ENCODE measurements around the gene ZNF30. TPM values are rescaled to one million over a fixed set of nuclear protein-coding genes. Genes with fewer than 3 reads are reported as not detected.
"Not testable (repeated sequence)": the region's sequence is repeated elsewhere in the genome, so short reads cannot be mapped to it uniquely, and the experiment has no call there.

ZNF30 gene
- total RNA-seq, 2 donors from 2014 or later = 3.1 to 6.6 TPM

DNA sequence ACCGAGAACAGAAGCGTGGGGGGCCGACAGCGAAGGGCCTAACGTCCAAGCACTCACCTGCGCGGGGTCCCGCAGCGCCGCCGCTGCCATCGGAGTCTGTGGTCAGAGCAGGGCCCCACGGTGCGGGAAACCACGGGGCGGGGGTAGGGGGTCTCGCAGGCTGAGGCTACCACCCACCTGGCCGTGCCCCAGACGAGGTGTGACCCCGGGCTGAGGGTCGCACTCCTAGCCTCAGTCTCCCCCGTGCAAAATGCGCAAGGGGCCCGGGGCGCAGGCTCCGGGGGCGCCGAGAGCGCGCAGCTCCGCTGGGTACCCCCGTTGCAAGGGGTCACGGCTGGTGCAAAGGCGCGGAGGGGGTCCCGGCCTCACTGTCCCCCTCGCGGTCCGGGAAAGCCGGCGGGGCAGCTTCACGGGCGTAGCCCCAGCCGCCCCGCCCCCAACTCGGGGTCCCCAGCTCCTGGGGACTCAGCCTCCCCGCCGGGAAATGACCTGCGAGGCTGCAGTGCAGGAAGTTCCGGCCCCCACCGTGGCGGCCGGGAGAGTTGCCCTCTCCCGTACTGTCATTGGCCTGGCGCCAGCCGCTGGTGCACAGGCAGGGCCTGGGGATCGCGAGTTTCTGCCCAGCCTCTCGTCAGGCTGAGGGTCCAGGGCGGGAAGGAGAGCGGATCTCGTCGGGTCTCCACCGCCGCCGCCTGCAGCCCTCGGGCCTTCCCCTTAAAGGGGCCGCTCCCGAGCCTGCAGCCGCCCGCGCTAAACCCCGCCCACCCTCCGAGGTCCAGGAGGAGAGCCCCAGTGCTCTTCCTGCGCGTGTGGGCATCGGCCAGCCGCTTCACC, 37.1 kb downstream of the ZNF30 start, which contains the start of gene ZNF792:
ZNF792 (minus strand) TSS at position 657 of the 834 bp plus-strand sequence; CDS start at position 90, 567 bp downstream.
- Mint-ChIP-seq H3K4me3 (peak within 1 kb of the TSS; percentile 97), H3K27me3 (no peaks in the 10 kb centered on the region), H3K27ac (peak within 1 kb of the TSS; percentile 85 to 91), H3K36me3 (peaks cover 42% of the 10 kb centered on the region), H3K4me1 (ENCODE audit: low read depth in 2 of 2) (peaks cover 26 to 27% of the 10 kb centered on the region in 2 donors), H3K9me3 (peaks cover 28% of the 10 kb centered on the region)
- DNase-seq (ENCODE audit: low spot score) = peak; percentile 75
- peak; percentile 86 to 88 for ATAC-seq

DNA sequence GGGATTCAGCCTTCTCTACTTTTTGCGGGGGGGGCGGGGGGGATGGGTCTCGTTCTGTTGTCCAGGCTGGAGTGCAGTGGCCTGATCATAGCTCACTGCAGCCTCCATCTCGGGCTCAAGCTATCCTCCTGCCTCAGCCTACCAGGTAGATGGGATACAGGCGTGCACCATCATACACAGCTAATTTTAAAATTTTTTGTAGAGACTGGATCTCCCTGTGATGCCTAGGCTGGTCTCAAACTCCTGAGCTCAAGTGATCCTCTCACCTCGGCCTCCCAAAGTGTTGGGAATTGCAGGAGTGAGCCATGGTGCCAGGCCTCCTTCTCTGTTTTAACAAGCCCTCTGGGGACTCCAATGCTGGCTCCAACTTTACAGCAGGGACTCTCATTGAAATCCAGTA, 37.9 kb downstream of the ZNF30 start:
- H3K4me3 Mint-ChIP-seq = peak overlapping the region; percentile 48
- peaks cover 34% of the 10 kb centered on the region for H3K36me3 Mint-ChIP-seq
- ATAC-seq = no peak
- peaks cover 26 to 27% of the 10 kb centered on the region in 2 donors for H3K4me1 Mint-ChIP-seq (ENCODE audit: low read depth in 2 of 2)
- peaks cover 21% of the 10 kb centered on the region for H3K9me3 Mint-ChIP-seq
- peak overlapping the region in 1 of 2 donors; percentile 37 for H3K27ac Mint-ChIP-seq
- DNase-seq (ENCODE audit: low spot score) = no peak
- H3K27me3 Mint-ChIP-seq = no peaks in the 10 kb centered on the region

- not testable (repeated sequence) for DNase-seq (ENCODE audit: low spot score); ATAC-seq; H3K27me3 Mint-ChIP-seq
- peak overlapping the region in 1 of 2 donors; percentile 31 for H3K27ac Mint-ChIP-seq
- H3K4me3 Mint-ChIP-seq = peak overlapping the region; percentile 13
- peaks cover 24% of the 10 kb centered on the region for H3K36me3 Mint-ChIP-seq
- H3K4me1 Mint-ChIP-seq (ENCODE audit: low read depth in 2 of 2) = peaks cover 21 to 22% of the 10 kb centered on the region in 2 donors
- peaks cover 14% of the 10 kb centered on the region for H3K9me3 Mint-ChIP-seq
These were observed 38.8 kb downstream of the ZNF30 start for GRCh38 chr19:34965505-34965904.

- H3K36me3 Mint-ChIP-seq = peaks cover 8% of the 10 kb centered on the region
- no peak overlapping the region for H3K4me3 Mint-ChIP-seq
- H3K9me3 Mint-ChIP-seq = peaks cover 5% of the 10 kb centered on the region
- DNase-seq (ENCODE audit: low spot score) (no peak), ATAC-seq (no peak)
- H3K27me3 Mint-ChIP-seq = no peaks in the 10 kb centered on the region
- peaks cover 9 to 11% of the 10 kb centered on the region in 2 donors for H3K4me1 Mint-ChIP-seq (ENCODE audit: low read depth in 2 of 2)
- no peak overlapping the region for H3K27ac Mint-ChIP-seq
These were observed 40.8 kb downstream of the ZNF30 start for GRCh38 chr19:34967551-34967950.

GRCh38 chr19:34969721-34970120, 43.0 kb downstream of the ZNF30 start:
- DNase-seq (ENCODE audit: low spot score) = no peak
- no peaks in the 10 kb centered on the region for H3K27me3 Mint-ChIP-seq
- H3K4me3 Mint-ChIP-seq = no peak overlapping the region
- H3K9me3 Mint-ChIP-seq = no peaks in the 10 kb centered on the region
- H3K36me3 Mint-ChIP-seq = no peaks in the 10 kb centered on the region
- H3K4me1 Mint-ChIP-seq (ENCODE audit: low read depth in 2 of 2) = peaks cover 12 to 13% of the 10 kb centered on the region in 2 donors
- no peak overlapping the region for H3K27ac Mint-ChIP-seq
- no peak for ATAC-seq

GRCh38 chr19:34970185-34970780, 43.6 kb downstream of the ZNF30 start:
- not testable (repeated sequence) for H3K27me3 Mint-ChIP-seq; H3K36me3 Mint-ChIP-seq; DNase-seq (ENCODE audit: low spot score); H3K4me3 Mint-ChIP-seq; H3K9me3 Mint-ChIP-seq; ATAC-seq; H3K27ac Mint-ChIP-seq
- peaks cover 15 to 17% of the 10 kb centered on the region in 2 donors for H3K4me1 Mint-ChIP-seq (ENCODE audit: low read depth in 2 of 2)

DNA sequence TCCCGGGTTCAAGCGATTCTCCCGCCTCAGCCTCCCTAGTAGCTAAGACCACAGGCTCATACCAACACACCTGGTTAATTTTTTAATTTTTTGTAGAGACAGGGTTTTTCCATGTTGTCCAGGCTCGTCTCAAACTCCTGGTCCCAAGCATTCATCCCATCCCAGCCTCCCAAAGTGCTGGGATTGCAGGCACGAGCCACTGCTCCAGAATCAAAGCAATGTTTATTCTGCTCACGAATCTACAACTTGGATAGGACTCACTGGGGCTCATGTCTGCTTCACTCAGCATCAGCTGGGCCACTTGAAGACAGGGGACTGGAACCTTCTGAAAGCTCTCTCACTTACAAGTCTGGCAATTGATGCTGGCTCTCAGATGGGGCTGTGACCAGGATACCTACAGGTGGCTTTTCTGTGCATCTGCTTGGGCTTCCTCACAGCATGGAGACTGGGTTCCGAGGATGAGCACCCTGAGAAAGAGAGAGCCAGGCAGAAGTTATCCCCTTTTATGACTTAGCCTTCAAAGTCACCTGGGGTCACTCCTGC, 45.5 kb downstream of the ZNF30 start:
- peaks cover 4% of the 10 kb centered on the region for H3K9me3 Mint-ChIP-seq
- no peak overlapping the region for H3K27ac Mint-ChIP-seq
- H3K4me1 Mint-ChIP-seq (ENCODE audit: low read depth in 2 of 2) = peaks cover 15 to 17% of the 10 kb centered on the region in 2 donors
- H3K4me3 Mint-ChIP-seq = no peak overlapping the region
- ATAC-seq (no peak), DNase-seq (ENCODE audit: low spot score) (no peak)
- no peaks in the 10 kb centered on the region for H3K36me3 Mint-ChIP-seq
- H3K27me3 Mint-ChIP-seq = no peaks in the 10 kb centered on the region

- H3K4me3 Mint-ChIP-seq = no peak overlapping the region
- peaks cover 4% of the 10 kb centered on the region for H3K9me3 Mint-ChIP-seq
- H3K4me1 Mint-ChIP-seq (ENCODE audit: low read depth in 2 of 2) = peaks cover 15 to 17% of the 10 kb centered on the region in 2 donors
- no peak for ATAC-seq
- H3K27ac Mint-ChIP-seq = peak overlapping the region in 1 of 2 donors; percentile 19
- H3K27me3 Mint-ChIP-seq = peaks cover 0 to 3% of the 10 kb centered on the region in 2 donors
- no peak for DNase-seq (ENCODE audit: low spot score)
- no peaks in the 10 kb centered on the region for H3K36me3 Mint-ChIP-seq
These were observed 47.9 kb downstream of the ZNF30 start for GRCh38 chr19:34974646-34975045.

GRCh38 chr19:34975056-34975455, 48.4 kb downstream of the ZNF30 start:
- ATAC-seq = no peak
- Mint-ChIP-seq H3K4me1 (ENCODE audit: low read depth in 2 of 2) (peaks cover 15 to 17% of the 10 kb centered on the region in 2 donors), H3K27me3 (peaks cover 0 to 3% of the 10 kb centered on the region in 2 donors), H3K4me3 (no peak overlapping the region), H3K27ac (peak overlapping the region in 1 of 2 donors; percentile 19), H3K9me3 (peaks cover 4% of the 10 kb centered on the region), H3K36me3 (no peaks in the 10 kb centered on the region)
- DNase-seq (ENCODE audit: low spot score) = no peak

- no peak overlapping the region for H3K27ac Mint-ChIP-seq
- H3K27me3 Mint-ChIP-seq = peaks cover 0 to 4% of the 10 kb centered on the region in 2 donors
- no peak for ATAC-seq
- H3K4me1 Mint-ChIP-seq (ENCODE audit: low read depth in 2 of 2) = peaks cover 15 to 17% of the 10 kb centered on the region in 2 donors
- no peak for DNase-seq (ENCODE audit: low spot score)
- H3K36me3 Mint-ChIP-seq = no peaks in the 10 kb centered on the region
- H3K4me3 Mint-ChIP-seq = no peak overlapping the region
- peaks cover 4% of the 10 kb centered on the region for H3K9me3 Mint-ChIP-seq
These were observed 49.9 kb downstream of the ZNF30 start for GRCh38 chr19:34976611-34977010.

GRCh38 chr19:34979819-34980640, 53.3 kb downstream of the ZNF30 start:
- H3K4me1 Mint-ChIP-seq (ENCODE audit: low read depth in 2 of 2) = peaks cover 1 to 2% of the 10 kb centered on the region in 2 donors
- H3K4me3 Mint-ChIP-seq = no peak overlapping the region
- H3K27ac Mint-ChIP-seq = no peak overlapping the region
- peaks cover 0 to 4% of the 10 kb centered on the region in 2 donors for H3K27me3 Mint-ChIP-seq
- ATAC-seq (no peak), DNase-seq (ENCODE audit: low spot score) (no peak)
- peaks cover 1% of the 10 kb centered on the region for H3K36me3 Mint-ChIP-seq
- H3K9me3 Mint-ChIP-seq = peaks cover 4% of the 10 kb centered on the region

GRCh38 chr19:34982275-34982674, 55.6 kb downstream of the ZNF30 start:
- Mint-ChIP-seq H3K4me3 (no peak overlapping the region), H3K4me1 (ENCODE audit: low read depth in 2 of 2) (peaks cover 11 to 12% of the 10 kb centered on the region in 2 donors), H3K9me3 (no peaks in the 10 kb centered on the region), H3K36me3 (peaks cover 6% of the 10 kb centered on the region), H3K27me3 (peaks cover 0 to 4% of the 10 kb centered on the region in 2 donors), H3K27ac (no peak overlapping the region)
- DNase-seq (ENCODE audit: low spot score) (no peak), ATAC-seq (no peak)

DNA sequence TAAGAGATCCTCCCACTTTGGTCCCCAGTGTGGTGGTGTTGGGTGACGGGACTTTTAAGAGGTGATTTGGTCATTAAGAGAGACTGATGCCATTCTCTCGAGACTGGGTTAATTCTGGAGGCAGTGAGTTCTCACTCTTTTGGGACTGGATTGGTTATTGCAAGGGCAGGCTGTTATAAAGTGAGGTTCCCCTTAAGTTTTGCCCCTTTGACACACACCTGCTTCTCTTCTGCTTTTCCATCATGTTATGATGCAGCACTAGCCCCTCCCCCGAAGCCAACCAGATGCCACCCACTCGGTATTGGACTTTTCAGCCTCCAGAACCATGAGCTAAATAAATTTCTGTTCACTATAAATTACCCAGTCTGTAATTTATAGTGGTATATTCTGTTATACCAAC, 57.1 kb downstream of the ZNF30 start:
- Mint-ChIP-seq H3K9me3 (no peaks in the 10 kb centered on the region), H3K4me1 (ENCODE audit: low read depth in 2 of 2) (peaks cover 11 to 12% of the 10 kb centered on the region in 2 donors), H3K36me3 (peaks cover 6% of the 10 kb centered on the region), H3K27ac (no peak overlapping the region), H3K27me3 (peaks cover 0 to 4% of the 10 kb centered on the region in 2 donors), H3K4me3 (no peak overlapping the region)
- no peak for ATAC-seq
- no peak for DNase-seq (ENCODE audit: low spot score)

Measured in natural killer cell treated with Interleukin-12 subunit alpha and Interleukin-12 subunit beta and Interleukin-15 and Interleukin-18, amount 100 ng/mL, for 72 hours (primary cell).